22Rv1 (cell line): Measurements from ENCODE around the gene LPAR1.

Source experiments
- H3K27ac ChIP-seq: fragments of 450-650 bp; 2 replicates; pipeline ENCODE4 v1.5.1; 2017
- CTCF ChIP-seq: fragments of 450-650 bp; IDR thresholded peaks from 2 replicates; pipeline ENCODE4 v1.5.1; 2017; ENCODE audit warnings: mild to moderate bottlenecking
- ZFX ChIP-seq: fragments of 450-650 bp; IDR thresholded peaks from 2 replicates; pipeline ENCODE4 v1.6.1; 2017; ENCODE audit warnings: antibody characterized with exemption, borderline replicate concordance

Gene LPAR1

GRCh38 chr9:110894731-110895130 is 143.5 kb downstream of the LPAR1 start:
- TF ChIP-seq ZFX (no peak), CTCF (no peak)
- no peak overlapping the region for H3K27ac ChIP-seq

GRCh38 chr9:110892689-110893088 is 145.6 kb downstream of the LPAR1 start:
- no peak overlapping the region for H3K27ac ChIP-seq
- no peak for TF ChIP-seq ZFX
- TF ChIP-seq CTCF = no peak

- H3K27ac ChIP-seq = no peak overlapping the region
- TF ChIP-seq ZFX (no peak), CTCF (no peak)
These were observed 146.5 kb downstream of the LPAR1 start for GRCh38 chr9:110891760-110892159.

- TF ChIP-seq CTCF = no peak
- no peak for TF ChIP-seq ZFX
- H3K27ac ChIP-seq = no peak overlapping the region
These were observed 147.9 kb downstream of the LPAR1 start for GRCh38 chr9:110890416-110890815.

GRCh38 chr9:110887276-110887675 is 151.0 kb downstream of the LPAR1 start:
- H3K27ac ChIP-seq = no peak overlapping the region
- TF ChIP-seq CTCF (no peak), ZFX (no peak)

GRCh38 chr9:110886832-110887231 is 151.4 kb downstream of the LPAR1 start:
- TF ChIP-seq CTCF (no peak), ZFX (no peak)
- H3K27ac ChIP-seq = no peak overlapping the region

- TF ChIP-seq ZFX (no peak), CTCF (no peak)
- no peak overlapping the region for H3K27ac ChIP-seq
These were observed 158.1 kb downstream of the LPAR1 start for GRCh38 chr9:110880189-110880588.
